Measurements from ENCODE around the gene RASSF7. TPM values are rescaled to one million over a fixed set of nuclear protein-coding genes. Genes with fewer than 3 reads are reported as not detected.

The RASSF7 gene
- total RNA-seq, 4 donors from 2014 or later, result 0.49 to 7.6 (median 4.5) TPM

- TF ChIP-seq, protein P1, sequence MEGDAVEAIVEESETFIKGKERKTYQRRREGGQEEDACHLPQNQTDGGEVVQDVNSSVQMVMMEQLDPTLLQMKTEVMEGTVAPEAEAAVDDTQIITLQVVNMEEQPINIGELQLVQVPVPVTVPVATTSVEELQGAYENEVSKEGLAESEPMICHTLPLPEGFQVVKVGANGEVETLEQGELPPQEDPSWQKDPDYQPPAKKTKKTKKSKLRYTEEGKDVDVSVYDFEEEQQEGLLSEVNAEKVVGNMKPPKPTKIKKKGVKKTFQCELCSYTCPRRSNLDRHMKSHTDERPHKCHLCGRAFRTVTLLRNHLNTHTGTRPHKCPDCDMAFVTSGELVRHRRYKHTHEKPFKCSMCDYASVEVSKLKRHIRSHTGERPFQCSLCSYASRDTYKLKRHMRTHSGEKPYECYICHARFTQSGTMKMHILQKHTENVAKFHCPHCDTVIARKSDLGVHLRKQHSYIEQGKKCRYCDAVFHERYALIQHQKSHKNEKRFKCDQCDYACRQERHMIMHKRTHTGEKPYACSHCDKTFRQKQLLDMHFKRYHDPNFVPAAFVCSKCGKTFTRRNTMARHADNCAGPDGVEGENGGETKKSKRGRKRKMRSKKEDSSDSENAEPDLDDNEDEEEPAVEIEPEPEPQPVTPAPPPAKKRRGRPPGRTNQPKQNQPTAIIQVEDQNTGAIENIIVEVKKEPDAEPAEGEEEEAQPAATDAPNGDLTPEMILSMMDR (IDR thresholded peaks at IDR 0.05; ENCODE audit: low read depth), result no peak
These were observed 37.4 kb downstream of the RASSF7 start for GRCh38 chr11:598005-598680.

DNA sequence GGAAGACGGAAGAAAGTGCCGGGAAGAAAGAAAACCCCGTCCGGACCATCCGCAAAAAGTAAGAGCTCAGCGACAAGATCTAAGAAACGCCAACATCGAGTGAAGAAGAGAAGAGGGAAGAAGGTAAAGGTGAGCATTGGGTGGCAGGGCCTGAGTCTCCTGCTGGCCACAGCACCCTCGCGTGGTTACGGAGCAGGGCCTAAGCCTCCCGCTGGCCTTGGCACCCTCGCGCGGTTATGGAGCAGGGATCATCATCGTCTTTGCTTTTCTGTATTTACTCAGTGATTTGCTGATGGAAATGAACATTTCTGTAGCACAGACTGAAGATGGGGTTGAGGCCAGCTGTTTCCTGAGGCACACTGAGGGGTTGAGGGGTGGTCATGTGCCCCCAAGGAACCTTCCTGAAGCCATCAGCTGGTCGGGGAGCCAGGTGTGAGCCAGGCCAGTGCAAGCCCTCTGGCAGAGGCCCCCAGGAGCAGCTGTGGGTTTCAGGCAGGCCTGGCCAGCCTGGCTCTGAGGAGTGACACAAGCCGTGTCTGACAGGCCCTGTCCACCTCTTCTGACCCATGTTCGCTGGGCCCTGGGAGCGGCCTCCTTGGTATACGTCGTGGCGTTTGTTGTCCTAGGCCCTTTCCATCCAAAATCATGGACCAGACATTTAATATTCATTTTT lies 40.9 kb downstream of the RASSF7 start:
- TF ChIP-seq, protein P1 (IDR thresholded peaks at IDR 0.05; ENCODE audit: low read depth), result no peak

- TF ChIP-seq, protein P1 (IDR thresholded peaks at IDR 0.05; ENCODE audit: low read depth), result no peak
These were observed 42.4 kb downstream of the RASSF7 start for GRCh38 chr11:603154-603553.

GRCh38 chr11:605286-606129 lies 44.7 kb downstream of the RASSF7 start:
- TF ChIP-seq, protein P1 (IDR thresholded peaks at IDR 0.05; ENCODE audit: low read depth), result no peak

DNA sequence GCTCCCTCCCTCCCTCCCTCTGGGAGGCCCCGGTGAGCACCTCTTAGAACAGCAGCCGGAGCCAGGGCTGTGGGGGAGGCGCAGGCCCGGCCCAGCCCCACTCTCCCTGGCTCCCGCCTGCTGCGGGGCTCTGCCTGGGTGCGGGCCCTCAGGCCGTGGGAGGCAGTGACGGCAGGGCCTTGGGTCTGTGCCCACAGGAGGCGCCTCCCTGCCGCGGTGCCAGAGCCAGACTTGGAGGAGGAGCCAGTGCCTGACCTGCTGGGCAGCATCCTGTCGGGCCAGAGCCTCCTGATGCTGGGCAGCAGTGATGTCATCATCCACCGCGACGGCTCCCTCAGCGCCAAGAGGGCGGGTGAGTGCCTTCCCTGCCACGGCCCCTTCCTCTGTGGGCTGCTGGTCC lies 45.5 kb downstream of the RASSF7 start:
- TF ChIP-seq, protein P1 (IDR thresholded peaks at IDR 0.05; ENCODE audit: low read depth), result no peak

- TF ChIP-seq, protein P1 (IDR thresholded peaks at IDR 0.05; ENCODE audit: low read depth), result no peak
These were observed 46.4 kb downstream of the RASSF7 start for GRCh38 chr11:607020-607780.
